ENCODE measurements around the gene TMEM233. TPM values are rescaled to one million over a fixed set of nuclear protein-coding genes. Genes with fewer than 3 reads are reported as not detected.

Gene TMEM233
- total and polyA plus RNA-seq, 9 of the 15 experiments (the other 6 are each of a cell fraction or from before 2014, with no cell fraction given): 0.04 to 0.17 (median 0.07) TPM; not detected in 2

GRCh38 chr12:119592232-119592631 is 1.3 kb upstream of the TMEM233 start (continued):
- no peak for TF ChIP-seq ZNF449 (CRISPR knock-in tag; IDR thresholded peaks at IDR 0.05)
- TF ChIP-seq PRPF4 (IDR thresholded peaks at IDR 0.05; ENCODE audit: insufficient read depth, low read depth, low read length, poor library complexity, severe bottlenecking): no peak
- no peak for TF ChIP-seq SAFB (IDR thresholded peaks at IDR 0.05; ENCODE audit: borderline replicate concordance, low read depth, low read length)
- TF ChIP-seq NR2C2 (CRISPR knock-in tag; IDR thresholded peaks at IDR 0.05): no peak
- TF ChIP-seq NR2C2 (tag; IDR thresholded peaks at IDR 0.05): peak; percentile 52; the same call in 1 of the 2 replicates
- no peak for TF ChIP-seq SNIP1 (IDR thresholded peaks at IDR 0.05; ENCODE audit: low read depth)
- no peak for TF ChIP-seq ZNF143 (CRISPR knock-in tag; IDR thresholded peaks at IDR 0.05)
- TF ChIP-seq HSF4 (CRISPR knock-in tag; IDR thresholded peaks at IDR 0.05; ENCODE audit: borderline replicate concordance): no peak
- TF ChIP-seq HLTF (IDR thresholded peaks at IDR 0.05): no peak
- TF ChIP-seq ZNF175 (CRISPR knock-in tag; IDR thresholded peaks at IDR 0.05; ENCODE audit: low read depth): no peak
- no peak for TF ChIP-seq DIDO1 (tag; IDR thresholded peaks at IDR 0.05; ENCODE audit: low read depth)
- no peak for TF ChIP-seq ZNF311 (CRISPR knock-in tag; IDR thresholded peaks at IDR 0.05)
- no peak for TF ChIP-seq ATF4 (CRISPR knock-in tag; IDR thresholded peaks at IDR 0.05)
- no peak for TF ChIP-seq CBFB (CRISPR knock-in tag; IDR thresholded peaks at IDR 0.05)
- no peak for TF ChIP-seq TFAM (CRISPR knock-in tag; conservative IDR thresholded peaks at IDR 0.05)
- TF ChIP-seq SETDB1 (IDR thresholded peaks at IDR 0.05; ENCODE audit: low read length): no peak
- no peak for TF ChIP-seq HIVEP1 (CRISPR knock-in tag; IDR thresholded peaks at IDR 0.05)
- peak; percentile 76 for TF ChIP-seq MTA2 (IDR thresholded peaks at IDR 0.05; ENCODE audit: low read depth)
- TF ChIP-seq KHSRP (IDR thresholded peaks at IDR 0.05): no peak
- TF ChIP-seq FOXK2 (conservative IDR thresholded peaks at IDR 0.05 in 1 of 2, IDR thresholded peaks at IDR 0.05 in 1 of 2; ENCODE audit: low read depth in 2 of 2): no peak
- TF ChIP-seq PTRF (tag; IDR thresholded peaks at IDR 0.05): no peak

All from K562 (cell line).